ENCODE measurements around the gene STK32B.

- TF ChIP-seq TCF12 (IDR thresholded peaks at IDR 0.05; ENCODE audit: low read depth, low read length) (no peak), CTCF (IDR thresholded peaks at IDR 0.05; ENCODE audit: control extremely low read depth in 1 of 3, insufficient read depth in 1 of 3, low read depth in 1 of 3, low read length in 3 of 3) (no peak), BCL11A (IDR thresholded peaks at IDR 0.05; ENCODE audit: low read depth in 2 of 2, low read length in 2 of 2) (no peak), CEBPB (IDR thresholded peaks at IDR 0.05; ENCODE audit: low read depth, low read length) (no peak), MAX (IDR thresholded peaks at IDR 0.05) (no peak), ATF2 (IDR thresholded peaks at IDR 0.05; ENCODE audit: low read length) (no peak)
These were observed 494.0 kb downstream of the STK32B start for GRCh38 chr4:5545271-5545670.

Data from H1 (cell line).